Measurements from ENCODE around the gene PRLHR.

GRCh38 chr10:118572256-118573041 lies 23.0 kb downstream of the PRLHR start:
- TF ChIP-seq CTCF (IDR thresholded peaks at IDR 0.05 in 2 of 3, conservative IDR thresholded peaks at IDR 0.05 in 1 of 3; ENCODE audit: control insufficient read depth in 2 of 3, extremely low read depth in 1 of 3, insufficient read depth in 1 of 3, low read depth in 3 of 3, low read length in 3 of 3) (no peak), BHLHE40 (IDR thresholded peaks at IDR 0.05; ENCODE audit: borderline replicate concordance in 1 of 2, low read depth in 2 of 2, low read length in 1 of 2) (no peak), ATF2 (IDR thresholded peaks at IDR 0.05; ENCODE audit: low read length) (no peak), NRF1 (conservative IDR thresholded peaks at IDR 0.05; ENCODE audit: low read depth, low read length) (no peak), TAF1 (IDR thresholded peaks at IDR 0.05; ENCODE audit: borderline replicate concordance, low read depth, low read length) (no peak), ZNF24 (IDR thresholded peaks at IDR 0.05) (no peak), POLR2AphosphoS2 (IDR thresholded peaks at IDR 0.05; ENCODE audit: low read depth, low read length) (no peak), ZBTB40 (IDR thresholded peaks at IDR 0.05; ENCODE audit: borderline replicate concordance) (no peak), SIX5 (IDR thresholded peaks at IDR 0.05; ENCODE audit: low read depth, low read length, severe bottlenecking) (no peak)
